Measurements from ENCODE around the gene OTUB2.

The OTUB2 gene

DNA sequence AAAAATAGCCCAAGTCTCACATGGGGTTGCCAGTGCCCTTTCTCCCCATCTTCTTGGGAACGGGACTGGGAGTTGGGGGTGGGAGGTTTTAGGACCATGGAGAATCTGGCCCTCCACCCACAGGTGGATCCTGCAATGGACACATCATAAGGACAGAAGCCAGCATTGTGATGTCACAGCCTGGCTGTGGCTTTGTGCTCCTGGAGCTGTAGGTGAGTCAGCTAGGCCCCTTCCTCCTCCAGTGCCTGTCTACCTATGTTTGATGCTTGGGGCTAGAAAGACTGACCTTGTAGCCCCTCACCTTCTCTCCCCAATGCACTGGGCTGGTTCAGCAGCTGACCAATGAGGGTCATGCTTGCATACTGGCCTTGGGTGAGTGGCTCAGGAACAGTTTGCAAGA is 29.1 kb upstream of the OTUB2 start, which contains the start of gene CCDC197:
Gene CCDC197 (plus strand): TSS at position 220 of the 400 bp plus-strand sequence. CDS start 831 bp downstream, outside the sequence.
- no peak for DNase-seq

DNA sequence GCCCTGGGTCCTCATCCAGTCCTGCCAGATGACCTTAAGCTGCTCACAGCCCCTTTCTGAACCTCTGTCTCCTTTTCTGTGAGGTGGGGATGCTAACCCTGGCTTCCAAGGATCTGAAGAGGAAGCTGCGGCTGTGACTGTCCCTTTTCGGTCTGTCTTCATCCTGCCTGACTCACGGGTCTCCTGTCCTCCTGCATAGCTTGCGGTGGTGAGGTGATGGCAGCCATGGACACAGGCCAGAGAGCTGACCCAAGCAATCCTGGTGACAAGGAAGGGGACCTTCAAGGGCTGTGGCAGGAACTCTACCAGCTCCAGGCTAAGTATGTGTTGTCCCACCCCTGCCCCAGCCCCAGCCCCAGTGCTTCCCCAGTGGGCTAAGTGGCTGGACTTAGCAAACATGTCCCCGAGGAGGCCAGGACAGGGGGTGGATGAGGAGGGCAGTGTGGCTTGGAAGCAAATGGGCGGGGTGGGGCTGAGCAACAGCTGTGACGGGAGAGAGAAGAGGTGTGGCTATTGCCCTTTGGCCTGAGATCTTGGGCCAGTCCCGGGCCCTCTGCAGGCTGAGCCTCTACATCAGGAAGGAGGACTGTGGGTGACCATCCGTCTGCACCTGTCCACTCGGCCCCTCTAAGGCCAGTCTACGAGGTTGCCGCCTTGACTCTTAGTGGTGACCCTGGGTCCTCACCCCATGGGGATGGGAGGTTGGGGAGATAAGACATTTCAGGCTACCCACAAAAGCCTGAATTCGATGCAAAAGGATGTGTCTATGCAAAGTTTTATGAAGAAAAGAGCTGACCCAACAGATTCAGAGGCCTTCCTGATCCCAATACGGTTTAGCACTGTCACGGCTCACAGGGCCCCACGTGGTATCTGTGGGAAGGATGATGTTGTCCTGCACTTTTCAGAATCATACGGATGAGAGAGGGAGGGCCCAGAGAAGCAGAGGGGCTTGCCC is 27.9 kb upstream of the OTUB2 start:
- DNase-seq: no peak

DNA sequence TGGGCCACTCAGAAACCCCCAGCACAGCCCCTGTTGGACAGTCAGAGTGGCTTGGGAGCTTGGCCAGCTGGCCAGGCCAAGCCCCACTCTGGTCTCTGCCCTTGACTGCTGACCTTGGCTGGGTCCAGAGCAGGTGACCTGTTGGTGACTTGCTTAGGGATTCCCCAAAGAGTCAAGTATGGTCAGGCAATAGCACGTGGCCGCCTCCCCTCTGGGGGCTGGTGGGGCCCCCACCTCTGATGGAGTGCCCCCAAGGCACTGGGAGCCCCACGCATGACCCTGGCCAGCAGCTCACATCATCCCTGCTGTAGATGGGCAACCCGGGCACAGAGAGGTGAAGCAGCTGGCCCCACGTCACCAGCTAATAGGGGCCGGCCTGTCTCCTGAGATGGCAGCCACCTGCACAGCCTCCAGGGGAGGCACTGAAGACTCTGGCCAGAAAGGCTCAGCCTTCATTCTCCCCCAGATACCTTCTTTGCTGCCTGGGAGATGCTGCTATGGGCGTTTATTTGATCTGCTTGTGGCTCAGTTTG is 27.2 kb upstream of the OTUB2 start:
- DNase-seq: no peak

DNA sequence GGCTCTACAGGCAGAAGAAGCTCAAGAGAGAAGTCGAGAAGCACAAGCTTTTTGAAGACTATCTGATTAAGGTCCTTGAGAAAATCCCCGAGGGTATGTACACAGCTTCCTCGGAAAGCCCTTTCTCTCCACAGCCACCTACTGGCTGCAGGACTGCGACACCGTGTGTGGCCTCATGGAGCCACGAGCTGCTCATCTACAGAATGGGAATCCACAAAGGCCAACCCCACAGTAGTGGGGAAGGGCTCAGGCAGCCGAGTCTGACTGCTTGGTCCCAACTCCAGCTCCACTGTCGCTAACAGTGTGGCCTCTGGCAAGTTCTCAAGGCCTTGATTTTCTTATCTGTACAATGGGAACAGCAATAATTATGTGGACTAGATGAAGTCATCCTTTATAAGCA is 26.6 kb upstream of the OTUB2 start:
- DNase-seq: no peak

DNA sequence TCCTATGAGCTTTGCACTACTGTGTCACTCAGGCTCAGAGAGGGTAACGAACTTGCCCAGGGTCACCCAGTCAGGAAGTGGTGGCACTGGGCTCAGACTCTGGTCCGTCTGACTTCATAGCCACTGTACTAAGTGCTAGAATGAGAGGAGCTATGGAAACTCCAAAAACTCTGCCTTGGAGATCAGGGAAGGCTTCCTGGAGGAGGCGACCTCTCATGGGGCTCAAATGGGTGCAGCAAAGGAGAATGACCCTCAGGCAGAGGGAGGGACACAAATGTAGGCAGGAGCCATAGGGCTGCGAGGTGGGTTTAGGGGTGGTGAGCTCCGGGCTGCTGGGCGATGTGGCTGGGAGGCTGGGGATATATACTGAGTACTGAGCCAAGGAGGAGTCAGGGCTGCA is 25.9 kb upstream of the OTUB2 start:
- no peak for DNase-seq

DNA sequence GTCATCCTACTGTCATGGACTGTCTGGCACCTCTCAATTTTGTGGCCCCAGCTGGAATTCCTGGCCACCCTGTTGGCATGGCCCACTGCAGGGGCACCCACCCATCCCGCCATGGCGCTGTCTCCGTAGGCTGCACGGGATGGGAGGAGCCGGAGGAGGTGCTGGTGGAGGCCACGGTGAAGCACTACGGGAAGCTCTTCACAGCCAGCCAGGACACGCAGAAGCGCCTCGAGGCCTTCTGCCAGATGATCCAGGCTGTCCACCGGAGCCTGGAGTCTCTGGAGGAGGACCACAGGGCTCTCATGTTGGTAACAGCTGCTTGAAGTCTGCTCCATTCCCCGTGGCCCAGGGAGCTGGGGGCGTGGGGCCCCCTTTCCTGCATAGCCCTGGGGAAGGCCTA is 25.1 kb upstream of the OTUB2 start:
- DNase-seq: no peak

DNA sequence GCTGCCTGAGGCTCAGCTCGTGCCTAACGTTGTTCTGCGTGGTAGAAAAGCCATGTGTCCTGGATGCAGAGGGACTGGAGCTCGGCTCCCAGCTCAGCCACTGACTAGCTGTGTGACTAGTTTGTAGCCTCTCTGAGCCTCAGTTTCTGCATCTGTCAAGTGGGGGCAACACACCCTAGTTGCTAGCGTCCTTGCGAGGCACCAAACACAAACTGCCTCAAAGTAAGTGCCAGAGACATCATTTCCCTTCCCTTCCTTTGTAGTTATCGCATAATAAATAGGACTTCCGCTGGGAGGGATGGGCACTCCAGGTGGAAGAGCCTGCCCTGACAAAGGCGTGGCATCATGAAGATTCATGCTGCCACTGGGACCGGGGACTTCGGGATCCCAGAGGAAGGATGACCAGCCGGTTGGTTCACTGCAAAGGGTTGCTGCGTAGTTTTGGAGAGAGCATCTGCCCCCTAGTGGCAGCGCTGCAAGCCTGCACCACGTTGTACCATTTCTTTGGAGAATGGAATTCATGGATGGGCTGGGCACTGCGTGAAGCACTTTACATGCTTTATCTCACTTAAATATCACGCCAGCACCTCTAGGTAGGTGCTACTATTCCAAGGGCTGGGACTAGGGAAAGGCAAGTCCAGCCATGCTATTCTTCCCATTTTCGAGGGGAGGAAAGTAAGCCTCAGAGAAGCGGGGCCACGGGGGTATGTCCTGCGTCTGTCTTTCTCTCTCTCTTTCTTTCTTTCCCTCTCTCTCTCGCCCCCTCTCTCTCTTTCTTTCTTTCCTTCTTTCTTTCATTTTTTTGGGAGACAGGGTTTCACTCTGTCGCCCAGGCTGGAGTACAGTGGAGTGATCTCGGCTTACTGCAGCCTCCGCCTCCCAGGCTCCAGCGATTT is 24.4 kb upstream of the OTUB2 start:
- peak; percentile 52 to 81 for DNase-seq

DNA sequence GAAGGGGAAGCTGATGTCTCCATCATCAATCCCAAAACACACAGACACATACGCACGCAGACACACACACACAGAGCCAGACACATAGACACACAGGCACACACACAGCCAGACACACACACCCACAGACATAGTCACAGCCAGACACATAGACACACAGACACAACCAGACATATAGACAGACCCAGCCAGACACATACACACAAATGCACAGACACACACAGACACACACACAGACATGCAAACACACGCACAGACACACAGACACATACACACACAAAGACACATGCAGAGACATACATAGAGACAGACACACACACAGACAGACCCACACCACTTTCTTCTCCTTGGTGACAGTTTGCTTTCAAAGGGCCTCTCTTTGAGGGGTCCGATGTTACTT is 22.7 kb upstream of the OTUB2 start:
- no peak for DNase-seq

DNA sequence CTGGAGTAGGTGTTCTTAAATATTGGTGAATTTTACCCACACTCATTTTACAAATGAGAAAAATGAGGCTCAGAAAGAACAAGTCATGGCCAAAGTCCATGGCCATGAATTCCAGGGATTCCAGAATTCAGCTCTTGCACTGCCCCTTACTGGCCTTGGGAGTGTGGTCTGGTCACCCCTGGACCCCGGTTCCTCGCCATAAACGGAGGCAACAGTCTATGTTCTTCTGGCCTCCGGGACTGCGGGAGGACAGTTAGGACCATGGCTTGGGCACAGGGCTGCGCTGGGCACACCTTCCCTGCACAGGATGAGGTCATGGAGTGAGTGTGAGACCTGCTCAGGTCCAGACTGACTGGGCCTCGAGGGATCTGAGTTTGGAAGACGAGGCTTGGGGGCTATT is 22.1 kb upstream of the OTUB2 start:
- DNase-seq: no peak

DNA sequence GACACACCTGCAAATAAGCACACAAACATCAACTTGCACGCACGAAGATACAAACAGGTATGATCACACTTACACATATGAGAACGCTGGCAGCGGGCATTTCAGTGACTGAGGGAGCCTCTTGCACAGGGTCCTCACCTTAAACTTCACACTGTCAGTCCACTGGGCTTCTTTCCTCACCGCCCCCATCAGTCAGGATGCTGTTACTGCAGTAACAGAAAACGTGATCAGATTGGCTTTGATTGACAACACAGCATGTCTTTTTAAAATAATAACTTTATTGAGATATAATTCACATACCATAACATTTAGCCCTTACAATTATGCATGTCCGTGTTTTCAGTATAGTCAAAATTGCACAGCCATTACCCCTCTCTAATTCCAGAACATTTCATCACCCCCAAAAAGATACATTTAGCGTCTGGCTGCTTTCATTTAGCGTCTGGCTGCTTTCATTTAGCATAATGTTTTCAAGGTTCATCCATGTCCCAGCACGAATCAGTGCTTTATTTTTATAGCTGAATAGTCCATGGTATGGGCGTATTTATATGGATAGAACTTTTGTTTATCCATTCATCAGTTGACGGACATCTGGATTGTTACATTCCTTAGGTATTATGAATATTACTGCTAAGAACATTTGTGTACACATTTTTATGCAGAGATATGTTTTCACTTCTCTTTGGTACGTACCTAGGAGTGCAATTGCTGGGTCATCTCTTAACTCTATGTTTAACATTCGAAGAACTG is 20.6 kb upstream of the OTUB2 start:
- no peak for DNase-seq

DNA sequence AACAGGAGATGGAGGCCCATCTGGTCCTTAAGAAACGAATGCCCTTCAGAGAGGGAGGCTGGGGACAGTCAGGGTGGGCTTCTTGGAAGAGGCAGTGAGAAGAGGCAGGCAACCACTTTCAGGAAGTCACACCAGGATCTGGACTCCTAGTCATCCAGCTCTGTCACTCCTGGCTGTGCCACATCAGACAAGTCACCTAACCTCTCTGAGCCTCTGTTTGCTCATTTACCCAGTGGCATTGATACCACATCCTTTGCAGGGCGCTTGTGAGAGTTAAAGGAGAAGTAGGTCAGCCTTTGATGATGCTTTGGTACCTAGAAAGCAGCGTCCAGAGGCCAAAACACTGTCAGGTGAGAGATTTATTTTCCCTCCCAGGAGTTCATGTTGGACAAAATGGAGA is 17.9 kb upstream of the OTUB2 start:
- no peak for DNase-seq

DNA sequence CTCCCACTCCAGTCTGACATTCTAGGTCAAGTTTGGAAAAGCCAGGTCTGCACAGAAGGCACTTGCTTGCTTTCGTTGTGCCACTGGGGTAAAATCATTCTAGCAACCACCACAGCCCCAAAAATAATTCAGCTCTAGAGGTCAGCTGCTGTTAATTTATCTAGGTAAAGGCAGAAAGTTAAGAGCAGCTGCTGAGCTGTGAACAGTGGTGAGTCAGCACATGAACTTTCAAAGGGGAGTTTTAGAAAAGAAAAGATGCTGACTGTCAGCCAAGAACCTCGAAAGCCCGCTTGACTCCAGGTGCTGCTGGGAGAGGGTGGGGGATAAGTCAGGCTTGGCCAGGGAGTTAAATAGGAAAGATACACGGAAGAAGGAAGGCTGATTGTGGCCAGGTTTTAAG is 16.4 kb upstream of the OTUB2 start:
- DNase-seq: no peak

DNA sequence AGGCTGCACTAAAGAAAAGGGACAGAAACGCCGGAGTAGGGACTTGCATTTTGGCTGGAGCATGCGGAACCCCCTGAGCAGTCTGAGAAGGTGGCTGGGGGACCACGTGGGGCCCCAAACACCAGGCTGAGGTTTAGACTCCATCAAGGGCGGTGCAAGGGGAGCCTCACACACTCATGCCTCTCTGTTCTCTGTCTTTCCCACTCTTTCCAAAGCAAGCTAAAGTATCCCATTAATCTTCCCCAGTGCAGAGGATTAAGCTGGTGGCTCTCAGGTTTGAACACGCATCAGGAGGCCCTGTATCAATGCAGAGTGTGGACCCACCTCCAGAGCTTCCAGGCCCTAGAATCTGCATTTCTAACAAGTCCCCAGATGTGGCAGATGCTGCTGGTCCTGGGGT is 15.5 kb upstream of the OTUB2 start:
- DNase-seq: no peak

DNA sequence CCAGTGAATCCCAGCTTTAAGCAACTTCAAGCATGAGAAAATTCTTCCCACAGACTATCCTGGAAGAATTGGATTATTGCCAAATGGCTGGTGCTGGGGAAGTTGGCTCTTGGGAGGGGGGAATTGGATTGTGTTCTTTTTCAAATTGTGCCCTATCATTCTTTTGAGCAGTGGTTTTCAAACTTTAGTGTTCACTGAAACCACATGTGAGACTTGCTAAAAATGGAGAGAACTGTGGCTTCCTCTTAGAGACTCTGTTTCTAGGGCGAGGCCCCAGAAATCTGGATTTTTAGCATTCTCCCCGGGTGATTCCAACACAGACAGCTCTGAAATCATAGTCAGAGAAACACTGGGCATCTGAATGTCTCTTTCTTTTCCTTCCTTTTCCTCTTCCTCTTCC is 14.3 kb upstream of the OTUB2 start:
- no peak for DNase-seq

DNA sequence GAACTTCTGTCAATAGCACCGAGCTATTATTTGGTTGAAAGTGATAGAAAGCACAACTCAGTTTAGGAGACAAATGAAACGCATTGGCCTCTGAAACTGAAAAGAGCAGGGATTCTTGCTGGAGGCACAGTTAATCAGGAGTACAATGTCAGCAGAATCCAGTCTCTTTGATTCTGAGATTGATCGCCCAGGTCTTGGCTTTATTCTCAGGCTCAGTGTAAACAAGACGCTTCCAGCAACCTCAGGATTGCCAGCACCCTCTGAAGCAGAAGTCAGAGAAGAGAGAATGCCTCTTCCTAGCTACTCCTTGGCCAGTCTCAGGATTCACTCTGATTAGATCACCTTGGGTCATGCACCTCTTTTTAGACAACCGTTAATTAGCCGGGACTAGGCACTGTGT is 11.8 kb upstream of the OTUB2 start:
- DNase-seq: no peak

DNA sequence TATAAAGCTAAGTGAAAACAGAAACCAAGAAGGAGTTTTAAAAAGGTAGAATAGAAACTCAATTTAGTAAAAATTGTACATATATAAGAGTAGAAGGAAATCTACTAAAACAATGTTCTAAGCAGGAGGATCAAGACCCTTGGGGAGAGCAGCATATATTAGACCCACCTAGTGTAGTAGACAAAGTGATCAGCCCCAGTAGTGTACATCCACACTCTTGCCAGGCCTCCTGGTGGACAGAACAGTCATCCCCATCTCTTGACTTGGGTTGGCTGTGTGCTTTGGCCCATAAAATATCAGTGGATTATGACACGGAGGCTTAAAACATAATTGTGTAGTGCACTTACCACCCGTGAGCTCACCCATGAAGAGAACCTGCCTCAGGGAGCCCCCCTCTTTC is 10.9 kb upstream of the OTUB2 start:
- DNase-seq: no peak

DNA sequence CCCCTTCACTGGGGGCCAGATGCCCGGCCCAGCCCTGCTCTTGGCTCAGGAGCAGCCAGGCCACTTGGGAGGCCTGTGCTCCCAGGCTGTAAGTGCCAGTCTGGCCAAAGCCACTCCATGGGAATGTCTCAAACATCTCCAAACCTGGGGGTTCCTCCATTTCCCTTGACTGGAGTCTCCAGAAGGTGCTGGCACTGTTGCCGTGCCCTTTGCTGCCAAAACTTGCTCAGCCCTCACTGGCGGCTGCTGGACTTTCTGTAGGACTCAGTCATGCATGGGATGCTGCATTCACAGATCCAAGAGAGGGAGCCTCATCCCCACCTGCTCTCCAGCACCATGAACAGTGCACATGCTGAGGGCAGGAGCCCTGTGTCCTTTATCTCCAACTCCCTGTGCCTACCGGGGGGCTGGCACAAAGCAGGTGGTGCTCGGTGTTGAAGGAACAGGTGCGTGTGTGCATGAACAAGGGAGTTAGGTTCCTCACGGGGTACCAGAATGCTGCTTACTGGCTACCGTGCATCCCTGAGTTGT is 9.6 kb upstream of the OTUB2 start:
- no peak for DNase-seq

DNA sequence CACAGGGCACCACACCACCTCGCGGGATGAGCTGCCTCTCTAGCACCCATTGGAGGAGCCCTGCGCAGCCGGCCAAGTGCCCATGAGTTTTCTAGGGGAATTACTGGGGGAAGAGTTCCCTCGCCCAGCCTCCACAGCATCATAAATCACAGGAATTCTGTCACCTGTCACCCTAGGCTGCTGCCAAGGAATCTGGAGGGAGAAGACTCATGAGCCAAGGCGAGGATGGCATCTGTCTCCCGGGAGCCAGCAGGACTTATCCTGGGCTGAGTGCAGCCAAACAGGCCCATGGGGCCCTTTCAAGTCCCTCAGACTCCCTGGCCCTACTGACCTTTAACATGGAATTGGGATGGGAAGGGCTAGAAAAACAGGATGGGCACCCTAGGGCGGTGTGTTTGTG is 7.8 kb upstream of the OTUB2 start:
- no peak for DNase-seq

DNA sequence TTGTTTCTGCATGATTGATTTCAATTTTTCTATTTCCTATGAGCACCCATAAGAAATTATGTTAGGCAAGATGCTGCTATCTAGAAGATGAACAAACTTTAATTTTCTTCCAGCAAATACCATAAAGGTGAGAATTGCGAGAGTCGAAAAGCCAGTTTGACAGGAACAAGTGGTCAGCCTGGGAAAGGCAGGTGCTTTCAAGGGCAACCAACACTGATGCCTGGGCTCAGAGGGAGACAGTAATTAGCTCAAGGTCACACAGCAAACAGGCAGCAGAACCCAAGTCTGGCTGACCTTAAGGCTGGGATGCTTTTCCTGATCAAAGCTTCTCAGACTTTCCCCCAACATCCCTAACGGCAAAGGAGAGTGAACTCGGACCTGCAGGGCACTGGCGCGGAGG is 6.8 kb upstream of the OTUB2 start:
- DNase-seq: no peak

DNA sequence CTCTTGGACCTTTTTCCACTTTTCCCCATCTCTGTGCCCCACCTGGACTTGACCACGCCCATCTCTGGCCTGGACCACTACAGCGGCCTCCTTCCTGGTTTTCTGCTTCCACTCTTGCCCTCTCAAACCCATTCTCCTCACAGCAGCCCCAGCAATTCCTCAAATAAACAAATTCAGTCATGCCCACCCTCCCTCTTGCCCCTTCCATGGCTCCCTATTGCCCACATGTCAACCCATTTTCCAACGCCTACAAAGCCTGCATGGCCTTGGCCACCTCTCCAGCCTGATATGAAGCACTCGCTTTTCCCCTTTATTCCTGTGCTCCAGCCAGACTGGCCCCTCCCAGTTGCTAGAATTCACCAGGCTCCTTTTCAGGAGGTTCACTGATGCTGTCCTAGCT is 5.9 kb upstream of the OTUB2 start:
- DNase-seq: no peak

DNA sequence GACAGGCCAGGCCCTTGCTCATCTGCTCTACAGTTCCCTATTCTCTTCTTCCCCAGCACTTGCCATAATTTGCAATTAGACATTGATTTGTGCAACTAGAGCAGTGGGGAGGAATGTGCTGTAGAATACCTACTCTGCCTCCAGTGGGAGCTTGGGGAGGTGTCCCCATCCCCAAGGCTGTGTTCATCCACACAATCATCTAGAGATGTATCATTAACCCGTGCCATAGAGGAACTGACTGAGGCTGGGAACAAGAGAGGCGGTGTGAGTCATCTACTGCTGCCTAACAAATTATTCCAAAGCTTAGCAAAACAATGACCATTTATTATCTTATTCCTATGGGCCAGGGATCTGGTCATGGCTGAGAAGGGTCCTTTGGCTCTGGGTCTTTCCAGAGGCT is 5.1 kb upstream of the OTUB2 start:
- peak; percentile 67 to 83 for DNase-seq

DNA sequence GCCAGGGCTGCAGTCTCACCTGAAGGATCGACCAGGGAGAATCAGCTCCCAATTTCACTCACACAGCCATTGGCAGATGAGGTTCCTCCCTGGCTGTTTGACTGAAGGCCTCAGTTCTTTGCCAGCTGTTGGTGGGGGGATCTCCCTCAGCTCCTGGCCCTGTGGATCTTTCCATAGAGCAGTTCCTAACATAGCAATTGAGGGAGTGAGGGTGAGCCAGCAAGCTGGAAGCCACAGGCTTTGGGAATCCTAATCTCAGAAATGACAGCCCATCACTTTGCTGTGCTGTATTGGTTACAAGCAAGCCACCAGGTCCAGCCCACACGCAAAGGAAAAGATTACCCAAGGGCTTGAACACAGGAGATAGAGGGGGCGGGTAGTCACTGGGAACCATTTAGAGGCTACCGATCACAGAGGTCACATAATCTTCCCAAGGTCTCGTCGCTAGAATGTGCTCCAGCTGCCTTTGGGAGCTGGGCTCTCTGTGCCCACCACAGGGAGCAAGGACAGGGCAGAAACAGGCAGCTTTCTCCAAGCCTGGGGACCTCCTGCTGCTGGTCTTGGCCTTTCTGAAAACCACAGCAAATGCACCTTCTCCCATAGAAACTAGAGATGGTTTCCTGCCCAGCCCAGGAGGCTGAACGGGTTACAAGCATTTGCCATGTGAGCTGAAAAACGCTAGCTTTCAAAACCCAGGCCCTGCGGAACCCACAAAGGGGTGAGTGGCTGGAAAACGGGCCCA is 4.6 kb upstream of the OTUB2 start:
- DNase-seq: peak; percentile 37 to 74

Data from inflammatory macrophage treated with lipopolysaccharide for 1 hour (primary cell).